Measurements from ENCODE around the gene MUC5B. TPM values are rescaled to one million over a fixed set of nuclear protein-coding genes. Genes with fewer than 3 reads are reported as not detected.

Gene MUC5B
- polyA plus RNA-seq, 4 donors, result 0.01 to 0.74 (median 0.23) TPM; not detected in 1

DNA sequence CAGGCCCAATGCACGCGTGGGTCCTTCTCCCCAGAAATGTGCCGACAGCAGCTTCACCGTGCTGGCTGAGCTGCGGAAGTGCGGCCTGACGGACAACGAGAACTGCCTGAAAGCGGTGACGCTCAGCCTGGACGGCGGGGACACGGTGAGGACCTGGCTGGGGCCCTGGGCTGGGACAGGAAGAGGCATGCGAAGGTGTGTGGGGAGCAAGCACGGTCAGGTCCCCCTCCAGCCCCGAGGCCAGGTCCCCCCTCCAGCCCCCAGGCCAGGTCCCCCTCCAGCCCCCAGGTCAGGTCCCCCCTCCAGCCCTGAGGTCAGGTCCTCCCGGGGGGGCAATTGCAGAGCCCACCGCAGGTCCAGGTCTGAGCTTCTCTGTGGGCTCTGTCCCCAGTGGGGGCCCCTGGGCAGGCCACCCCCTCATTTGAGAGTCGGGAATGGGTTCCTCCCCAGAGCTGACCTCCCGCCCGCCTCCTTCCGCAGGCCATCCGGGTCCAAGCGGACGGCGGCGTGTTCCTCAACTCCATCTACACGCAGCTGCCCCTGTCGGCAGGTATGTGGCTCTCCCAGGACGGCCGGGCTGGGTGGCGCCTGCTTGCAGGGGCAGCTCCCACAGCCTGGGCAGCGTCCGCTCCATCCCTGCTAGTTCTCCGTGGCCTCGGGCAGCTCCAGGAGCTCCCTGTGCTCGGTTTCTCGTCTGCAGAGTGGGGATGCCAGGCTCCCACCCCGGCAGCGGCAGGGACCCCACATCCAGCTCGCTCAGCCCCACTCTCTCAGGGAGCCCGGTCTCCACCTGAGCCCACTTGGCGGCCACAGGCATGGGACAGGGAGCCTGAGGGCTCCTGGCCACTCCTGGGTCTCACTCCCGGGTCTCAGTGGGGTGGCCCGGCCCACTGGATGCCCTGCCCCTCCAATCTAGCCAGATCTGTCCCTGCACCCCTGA is 7.9 kb downstream of the MUC5B start:
- DNase-seq (ENCODE audit: low read depth in 4 of 4, low spot score in 3 of 4), result no peak

GRCh38 chr11:1231396-1232020 is 8.6 kb downstream of the MUC5B start:
- DNase-seq (ENCODE audit: low read depth in 4 of 4, low spot score in 3 of 4), result no peak

GRCh38 chr11:1232021-1232882 is 9.4 kb downstream of the MUC5B start:
- no peak for DNase-seq (ENCODE audit: low read depth in 4 of 4, low spot score in 3 of 4)

DNA sequence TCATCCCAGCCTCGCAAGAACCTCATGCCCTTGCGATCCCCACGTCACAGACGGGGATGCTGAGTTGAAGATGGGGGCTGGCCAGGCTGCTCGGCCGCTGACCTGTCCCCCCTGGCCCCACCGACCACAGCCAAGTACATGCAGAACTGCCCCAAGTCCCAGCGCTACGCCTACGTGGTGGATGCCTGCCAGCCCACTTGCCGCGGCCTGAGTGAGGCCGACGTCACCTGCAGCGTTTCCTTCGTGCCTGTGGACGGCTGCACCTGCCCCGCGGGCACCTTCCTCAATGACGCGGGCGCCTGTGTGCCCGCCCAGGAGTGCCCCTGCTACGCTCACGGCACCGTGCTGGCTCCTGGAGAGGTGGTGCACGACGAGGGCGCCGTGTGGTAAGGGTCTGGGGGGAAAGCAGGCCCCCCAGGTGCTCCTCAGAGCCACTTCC is 10.0 kb downstream of the MUC5B start:
- DNase-seq (ENCODE audit: low read depth in 4 of 4, low spot score in 3 of 4), result no peak

- DNase-seq (ENCODE audit: low read depth in 4 of 4, low spot score in 3 of 4), result no peak
Measured at GRCh38 chr11:1233351-1234053, 10.6 kb downstream of the MUC5B start.

DNA sequence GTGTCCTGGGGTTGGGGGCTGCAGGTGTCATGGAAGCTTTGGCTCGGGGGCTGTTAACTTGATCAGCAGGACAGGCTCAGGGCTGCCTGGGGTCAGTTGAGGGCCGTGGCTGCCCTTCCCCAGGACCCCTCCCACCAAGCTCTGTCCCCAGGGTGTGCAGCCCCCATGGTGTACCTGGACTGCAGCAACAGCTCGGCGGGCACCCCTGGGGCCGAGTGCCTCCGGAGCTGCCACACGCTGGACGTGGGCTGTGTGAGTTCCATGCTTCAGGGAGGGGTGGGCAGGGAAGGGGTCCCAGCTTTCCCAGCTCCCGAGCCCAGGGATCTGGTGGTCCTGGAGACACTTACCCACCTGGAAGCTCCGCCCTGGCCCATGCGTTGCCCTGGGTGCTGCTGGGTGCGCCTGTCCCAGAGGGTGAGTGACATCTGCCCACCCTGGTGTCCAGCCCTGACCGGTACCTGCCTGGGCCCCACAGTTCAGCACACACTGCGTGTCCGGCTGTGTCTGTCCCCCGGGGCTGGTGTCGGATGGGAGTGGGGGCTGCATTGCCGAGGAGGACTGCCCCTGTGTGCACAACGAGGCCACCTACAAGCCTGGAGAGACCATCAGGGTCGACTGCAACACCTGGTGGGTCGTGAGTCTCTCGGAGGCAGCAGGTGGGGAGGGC is 11.3 kb downstream of the MUC5B start:
- DNase-seq (ENCODE audit: low read depth in 4 of 4, low spot score in 3 of 4), result no peak

GRCh38 chr11:1234771-1235305 is 12.0 kb downstream of the MUC5B start:
- DNase-seq (ENCODE audit: low read depth in 4 of 4, low spot score in 3 of 4), result no peak

DNA sequence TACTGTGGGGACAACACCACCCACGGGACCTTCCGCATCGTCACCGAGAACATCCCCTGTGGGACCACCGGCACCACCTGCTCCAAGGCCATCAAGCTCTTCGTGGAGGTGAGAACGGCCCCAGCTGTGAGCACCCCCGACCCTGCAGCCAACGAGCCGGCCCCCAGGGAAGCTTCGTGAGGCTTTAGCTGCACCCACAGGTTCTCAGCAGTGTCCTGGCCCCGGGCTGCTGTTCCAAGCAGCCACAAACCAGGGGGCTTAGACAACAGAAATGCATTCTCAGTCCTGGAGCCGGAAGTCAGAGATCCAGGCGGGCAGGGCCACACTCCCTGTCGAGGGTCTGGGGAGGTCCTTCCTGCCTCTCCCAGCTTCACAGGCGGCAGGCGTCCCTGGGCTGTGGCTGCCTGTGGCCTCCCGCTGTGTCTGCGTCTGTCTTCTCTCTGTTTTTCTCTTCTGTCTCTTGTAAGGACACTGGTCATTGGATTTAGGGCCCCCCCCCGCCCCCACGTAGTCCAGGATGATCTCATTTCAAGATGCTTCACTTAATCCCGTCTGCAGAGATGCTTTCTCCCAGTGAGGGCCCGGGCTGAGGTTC is 12.5 kb downstream of the MUC5B start:
- no peak for DNase-seq (ENCODE audit: low read depth in 4 of 4, low spot score in 3 of 4)

GRCh38 chr11:1235901-1236315 is 13.0 kb downstream of the MUC5B start:
- DNase-seq (ENCODE audit: low read depth in 4 of 4, low spot score in 3 of 4), result no peak

GRCh38 chr11:1236316-1237127 is 13.7 kb downstream of the MUC5B start:
- DNase-seq (ENCODE audit: low read depth in 4 of 4, low spot score in 3 of 4), result no peak

DNA sequence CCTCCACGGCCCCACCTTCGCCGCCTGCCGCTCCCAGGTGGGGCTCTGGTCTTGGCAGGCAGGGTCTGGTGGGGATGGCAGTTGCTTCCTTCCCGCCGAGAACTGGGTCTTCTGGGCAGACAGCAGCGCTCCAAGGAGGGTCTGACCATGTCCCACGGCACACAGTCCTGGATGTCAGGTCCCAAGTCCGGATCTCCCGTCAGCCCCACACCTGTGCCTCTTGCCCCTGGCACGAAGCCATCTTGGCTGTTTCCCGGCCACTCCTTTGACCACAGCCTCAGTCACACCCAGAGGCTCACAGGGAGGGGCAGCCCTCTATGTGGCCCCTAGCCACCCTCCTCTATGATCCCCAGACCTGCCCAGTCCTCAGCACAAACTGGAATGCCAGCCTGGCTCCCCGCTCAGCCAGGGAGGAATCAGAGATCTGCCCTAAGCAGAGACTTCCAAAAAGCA is 14.3 kb downstream of the MUC5B start:
- no peak for DNase-seq (ENCODE audit: low read depth in 4 of 4, low spot score in 3 of 4)

DNA sequence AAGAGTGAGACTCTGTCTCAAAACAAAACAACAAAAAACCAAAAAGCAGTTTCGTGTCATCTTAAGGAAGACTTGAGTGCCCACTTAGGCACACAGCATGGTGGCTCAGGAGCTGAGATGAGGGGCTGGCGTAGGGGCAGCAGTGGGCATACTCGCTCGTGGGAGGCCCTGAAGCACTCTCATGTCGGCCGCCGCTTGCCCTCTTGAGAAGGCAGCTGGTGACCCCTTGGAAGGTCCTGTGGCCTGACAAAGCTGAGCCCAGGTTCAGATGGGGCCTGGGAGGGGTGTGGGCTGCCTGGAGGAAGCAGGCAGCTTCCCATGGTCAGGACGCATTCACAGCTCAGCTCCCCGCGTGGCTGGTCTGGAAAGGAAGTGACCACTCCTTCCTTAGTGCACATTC is 15.0 kb downstream of the MUC5B start:
- no peak for DNase-seq (ENCODE audit: low read depth in 4 of 4, low spot score in 3 of 4)

DNA sequence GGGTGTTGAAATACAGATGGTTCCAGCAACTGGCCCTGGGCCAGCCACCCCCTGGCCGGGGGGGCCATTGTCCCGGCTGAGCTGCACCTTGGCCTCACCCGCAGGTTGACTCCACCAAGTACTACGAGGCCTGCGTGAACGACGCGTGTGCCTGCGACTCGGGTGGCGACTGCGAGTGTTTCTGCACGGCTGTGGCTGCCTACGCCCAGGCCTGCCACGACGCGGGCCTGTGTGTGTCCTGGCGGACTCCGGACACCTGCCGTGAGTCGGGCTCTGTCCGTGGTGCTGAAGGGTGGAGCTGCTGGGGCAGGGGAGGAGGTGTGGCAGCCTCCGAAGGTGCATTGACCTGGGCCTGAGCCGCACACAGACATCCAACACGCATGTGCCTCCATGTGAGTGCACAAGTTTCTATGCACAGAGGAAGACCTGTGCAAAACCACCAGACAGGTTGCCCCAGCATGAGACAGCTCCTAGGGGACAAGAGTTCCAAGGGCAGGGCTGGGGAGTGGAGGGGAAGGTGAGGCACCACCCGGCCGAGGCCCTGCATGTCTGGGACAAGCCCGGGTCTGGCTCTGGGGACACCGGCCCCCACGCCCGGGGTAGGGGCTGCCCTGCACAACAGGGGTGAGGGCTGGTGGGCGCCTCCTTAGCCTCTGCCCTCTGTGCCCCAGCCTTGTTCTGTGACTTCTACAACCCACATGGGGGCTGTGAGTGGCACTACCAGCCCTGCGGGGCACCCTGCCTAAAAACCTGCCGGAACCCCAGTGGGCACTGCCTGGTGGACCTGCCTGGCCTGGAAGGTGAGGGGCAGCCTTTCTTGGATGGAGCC is 16.1 kb downstream of the MUC5B start:
- peak in 3 of 4 donors; percentile 16 to 29 (median 22) for DNase-seq (ENCODE audit: low read depth in 4 of 4, low spot score in 3 of 4)

GRCh38 chr11:1239596-1240205 is 16.8 kb downstream of the MUC5B start:
- DNase-seq (ENCODE audit: low read depth in 4 of 4, low spot score in 3 of 4), result no peak

- DNase-seq (ENCODE audit: low read depth in 4 of 4, low spot score in 3 of 4), result no peak
Measured at GRCh38 chr11:1240771-1241170, 17.9 kb downstream of the MUC5B start.

DNA sequence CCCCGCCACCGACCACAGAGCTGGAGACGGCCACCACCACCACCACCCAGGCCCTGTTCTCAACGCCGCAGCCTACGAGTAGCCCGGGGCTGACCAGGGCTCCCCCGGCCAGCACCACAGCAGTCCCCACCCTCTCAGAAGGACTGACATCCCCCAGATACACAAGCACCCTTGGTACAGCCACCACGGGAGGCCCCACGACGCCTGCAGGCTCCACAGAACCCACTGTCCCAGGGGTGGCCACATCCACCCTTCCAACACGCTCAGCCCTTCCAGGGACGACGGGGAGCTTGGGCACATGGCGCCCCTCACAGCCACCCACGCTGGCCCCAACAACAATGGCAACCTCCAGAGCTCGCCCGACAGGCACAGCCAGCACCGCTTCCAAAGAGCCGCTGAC is 18.8 kb downstream of the MUC5B start:
- no peak for DNase-seq (ENCODE audit: low read depth in 4 of 4, low spot score in 3 of 4)

- DNase-seq (ENCODE audit: low read depth in 4 of 4, low spot score in 3 of 4), result no peak
Measured at GRCh38 chr11:1242289-1242688, 19.4 kb downstream of the MUC5B start.

Data from left renal pelvis (tissue), 4 donors.